ENCODE measurements around the gene GRM7.

Gene GRM7

GRCh38 chr3:7445331-7445730 lies 584.4 kb downstream of the GRM7 start:
- no peak for DNase-seq (ENCODE audit: extremely low read depth, low read depth)
- TF ChIP-seq CTCF (IDR thresholded peaks at IDR 0.05; ENCODE audit: low read depth, low read length): no peak

GRCh38 chr3:7447197-7447769 lies 586.4 kb downstream of the GRM7 start:
- DNase-seq (ENCODE audit: extremely low read depth, low read depth): no peak
- TF ChIP-seq CTCF (IDR thresholded peaks at IDR 0.05; ENCODE audit: low read depth, low read length): no peak

GRCh38 chr3:7456386-7456785 lies 595.5 kb downstream of the GRM7 start:
- no peak for DNase-seq (ENCODE audit: extremely low read depth, low read depth)
- TF ChIP-seq CTCF (IDR thresholded peaks at IDR 0.05; ENCODE audit: low read depth, low read length): no peak

GRCh38 chr3:7461202-7461825 lies 600.4 kb downstream of the GRM7 start:
- no peak for DNase-seq (ENCODE audit: extremely low read depth, low read depth)
- no peak for TF ChIP-seq CTCF (IDR thresholded peaks at IDR 0.05; ENCODE audit: low read depth, low read length)

- no peak for DNase-seq (ENCODE audit: extremely low read depth, low read depth)
- TF ChIP-seq CTCF (IDR thresholded peaks at IDR 0.05; ENCODE audit: low read depth, low read length): no peak
These were observed 609.0 kb downstream of the GRM7 start for GRCh38 chr3:7469866-7470265.

GRCh38 chr3:7484636-7485035 lies 623.7 kb downstream of the GRM7 start:
- no peak for TF ChIP-seq CTCF (IDR thresholded peaks at IDR 0.05; ENCODE audit: low read depth, low read length)

GRCh38 chr3:7487763-7488162 lies 626.8 kb downstream of the GRM7 start:
- no peak for TF ChIP-seq CTCF (IDR thresholded peaks at IDR 0.05; ENCODE audit: low read depth, low read length)

More at GRCh38 chr3:7484636-7485035, 623.7 kb downstream of the GRM7 start:
- DNase-seq (ENCODE audit: extremely low read depth, low read depth): no peak

More at GRCh38 chr3:7487763-7488162, 626.8 kb downstream of the GRM7 start:
- DNase-seq (ENCODE audit: extremely low read depth, low read depth): no peak

Data from AG09319 (cell line).